ENCODE measurements around the gene CELSR1.
"Not testable (repeated sequence)": the region's sequence is repeated elsewhere in the genome, so short reads cannot be mapped to it uniquely, and the experiment has no call there.

CELSR1 gene

DNA sequence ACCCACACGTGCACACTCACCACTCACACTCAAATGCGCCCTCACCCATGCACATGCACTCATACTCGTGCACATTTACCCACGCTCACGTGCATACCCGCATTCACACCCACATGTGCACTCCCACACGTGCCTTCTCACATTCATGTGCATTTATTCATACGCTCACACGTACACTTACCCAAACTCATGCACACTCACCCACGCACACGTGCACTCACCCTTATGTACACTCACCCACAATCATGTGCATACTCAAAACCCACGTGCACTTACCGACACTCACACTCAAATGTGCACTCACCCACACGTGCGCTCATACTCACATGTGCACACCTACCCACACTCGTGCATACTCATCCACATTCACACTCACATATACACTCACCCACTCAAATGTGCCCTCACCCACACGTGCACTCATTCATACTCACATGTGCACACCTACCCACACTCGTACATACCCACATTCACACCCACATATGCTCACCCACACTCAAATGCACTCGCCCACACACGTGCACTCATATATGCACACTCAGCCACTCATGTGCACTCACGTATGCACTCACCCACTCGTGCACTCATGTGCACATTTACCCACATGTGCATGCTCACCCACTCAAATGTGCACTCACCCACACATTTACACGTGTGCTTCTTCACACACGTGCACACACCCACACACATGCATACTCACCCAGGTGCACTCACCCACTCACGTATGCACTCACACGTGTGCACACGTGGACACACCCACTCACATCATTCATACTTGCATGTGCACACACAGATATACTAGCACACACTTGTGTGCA lies 117.5 kb downstream of the CELSR1 start:
- DNase-seq = no peak

DNA sequence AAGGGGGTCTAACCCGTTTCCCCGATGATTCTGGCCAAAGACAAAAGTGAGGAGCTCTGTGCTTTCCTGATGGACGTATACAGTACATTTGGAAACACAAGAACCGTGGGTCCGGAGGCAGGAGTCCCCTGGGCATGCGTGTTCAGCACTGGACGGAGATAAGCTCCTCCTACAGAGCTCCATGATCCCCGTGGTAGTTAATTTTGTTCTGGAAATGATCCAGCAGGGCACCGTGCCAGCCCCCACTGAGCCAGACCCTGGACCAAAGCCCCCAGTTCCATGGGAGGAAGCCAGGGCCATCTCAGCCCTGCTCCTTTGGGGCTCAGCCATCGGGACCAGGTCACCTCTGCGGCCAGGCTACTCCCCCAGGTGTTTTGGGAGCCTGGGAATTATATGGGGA lies 118.6 kb downstream of the CELSR1 start:
- DNase-seq = no peak

DNA sequence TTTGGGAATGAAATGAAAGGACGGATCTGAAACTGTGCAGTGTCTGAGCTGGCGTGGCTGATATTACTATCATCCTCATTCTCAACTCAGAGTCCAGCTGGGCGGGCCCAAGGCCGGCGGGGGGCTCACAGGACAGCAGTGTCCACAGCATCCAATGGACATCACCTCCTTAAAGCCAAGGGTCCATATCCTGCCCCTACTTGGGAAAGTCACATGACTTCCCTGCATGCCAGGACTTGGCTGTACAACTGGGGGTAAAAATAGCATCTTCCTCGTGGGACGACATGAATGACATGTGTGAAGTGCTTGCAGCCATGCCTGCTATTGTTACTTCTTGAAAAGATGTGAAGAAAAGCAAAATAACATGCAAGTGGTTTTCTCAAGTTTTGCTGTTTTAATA lies 119.7 kb downstream of the CELSR1 start:
- no peak for DNase-seq

DNA sequence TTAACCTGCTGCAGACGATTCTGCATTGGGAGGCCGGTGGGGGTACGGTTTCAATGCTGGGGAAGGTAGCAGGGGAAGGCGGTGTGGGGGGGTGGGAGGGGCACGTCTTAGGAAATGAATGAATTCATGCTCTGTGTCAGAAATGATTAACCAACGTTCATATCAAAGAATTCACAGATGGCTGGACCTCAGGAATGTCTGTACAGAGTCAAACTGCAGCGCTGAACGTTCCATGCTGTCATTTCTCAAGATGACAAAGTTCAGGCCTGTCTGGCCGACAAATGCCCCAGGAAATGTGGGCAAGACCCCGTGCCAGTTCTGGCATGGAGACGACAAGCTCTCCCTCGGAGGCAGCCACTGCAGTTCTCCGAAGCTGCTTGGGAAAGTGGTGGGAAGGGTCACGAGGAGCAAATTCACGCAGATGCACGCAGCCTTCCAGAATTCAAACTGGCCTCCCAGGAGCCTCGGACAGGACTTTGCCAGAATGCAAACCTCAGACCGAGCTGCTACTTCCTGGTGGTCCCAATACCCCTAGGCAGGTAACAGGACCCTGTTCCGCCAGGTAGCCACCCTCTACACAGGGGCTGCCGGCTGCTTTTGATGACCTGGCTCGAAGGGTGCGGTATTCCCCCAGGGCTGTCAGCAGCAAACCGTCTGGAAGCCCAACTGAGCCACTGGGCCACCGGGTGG lies 120.4 kb downstream of the CELSR1 start:
- DNase-seq = peak; percentile 52

DNA sequence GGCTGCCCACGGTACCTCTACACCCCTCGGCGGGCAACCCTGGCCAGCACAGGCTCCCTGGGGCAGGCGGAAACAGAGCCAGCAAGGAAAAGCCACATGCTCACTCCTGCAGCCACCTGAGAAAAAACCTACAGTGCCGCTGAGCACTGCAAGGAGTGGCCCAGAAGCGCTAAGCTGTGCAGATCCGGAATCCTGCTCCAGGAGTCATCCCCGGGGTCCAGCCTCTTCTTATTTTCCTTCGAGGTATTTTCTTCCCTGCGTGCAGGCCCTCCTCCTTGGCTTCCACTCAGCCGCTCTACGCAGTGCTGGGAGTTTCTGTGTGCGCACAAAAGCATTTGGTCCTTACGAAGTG lies 120.9 kb downstream of the CELSR1 start:
- DNase-seq = peak; percentile 61

DNA sequence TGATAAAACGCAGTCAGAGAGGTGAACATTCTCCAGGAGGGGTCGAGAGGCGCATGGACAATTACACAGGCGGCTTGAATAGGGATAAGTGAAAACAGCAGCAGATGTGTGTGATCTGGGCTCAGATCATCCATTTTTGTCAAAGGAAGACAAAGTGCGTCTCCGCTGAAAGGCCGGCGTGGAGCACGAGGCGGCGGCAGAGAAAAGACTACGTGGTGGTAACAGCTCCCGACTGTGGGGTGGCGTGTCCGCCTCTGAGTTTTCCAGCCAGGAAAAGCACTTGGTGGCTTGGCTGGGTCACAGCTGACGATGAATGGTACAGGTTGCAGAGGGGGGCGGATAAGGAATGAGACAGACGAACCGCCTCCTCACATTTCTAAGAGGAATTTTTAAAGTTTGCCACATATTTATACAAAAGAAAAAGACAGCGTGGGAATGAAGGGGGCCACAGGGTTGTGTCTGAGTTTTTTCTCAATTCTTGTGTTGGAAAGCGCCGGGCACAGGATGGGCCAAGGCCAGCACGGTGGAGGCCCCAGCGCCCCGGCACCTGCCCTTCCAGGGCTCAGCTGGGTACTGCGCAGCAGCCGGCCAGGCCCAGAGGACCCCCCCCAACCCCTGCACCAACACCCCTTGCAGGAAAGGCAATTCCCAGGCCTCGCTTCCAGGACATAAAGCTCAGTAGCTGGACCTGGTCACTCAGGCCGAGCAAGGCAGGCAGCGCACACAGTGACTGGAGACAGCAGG lies 121.5 kb downstream of the CELSR1 start:
- DNase-seq = no peak

DNA sequence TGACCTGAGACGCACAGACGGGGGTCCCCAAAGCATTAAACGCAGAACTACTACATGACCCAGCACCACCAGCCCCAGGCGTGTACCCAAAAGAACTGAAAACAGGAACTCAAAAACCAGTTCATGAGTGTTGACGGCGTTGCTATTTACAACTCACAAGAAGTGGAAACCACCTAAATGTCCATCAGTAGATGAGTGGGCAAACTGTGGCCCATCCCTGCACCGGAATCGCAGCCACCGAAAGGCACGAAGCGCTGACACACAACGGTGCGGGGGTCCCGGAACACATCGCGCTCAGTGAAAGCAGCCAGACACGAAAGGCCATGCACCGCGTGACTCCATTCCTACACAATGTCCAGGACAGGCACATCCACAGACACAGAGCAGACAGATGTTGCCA lies 122.7 kb downstream of the CELSR1 start:
- DNase-seq = no peak

DNA sequence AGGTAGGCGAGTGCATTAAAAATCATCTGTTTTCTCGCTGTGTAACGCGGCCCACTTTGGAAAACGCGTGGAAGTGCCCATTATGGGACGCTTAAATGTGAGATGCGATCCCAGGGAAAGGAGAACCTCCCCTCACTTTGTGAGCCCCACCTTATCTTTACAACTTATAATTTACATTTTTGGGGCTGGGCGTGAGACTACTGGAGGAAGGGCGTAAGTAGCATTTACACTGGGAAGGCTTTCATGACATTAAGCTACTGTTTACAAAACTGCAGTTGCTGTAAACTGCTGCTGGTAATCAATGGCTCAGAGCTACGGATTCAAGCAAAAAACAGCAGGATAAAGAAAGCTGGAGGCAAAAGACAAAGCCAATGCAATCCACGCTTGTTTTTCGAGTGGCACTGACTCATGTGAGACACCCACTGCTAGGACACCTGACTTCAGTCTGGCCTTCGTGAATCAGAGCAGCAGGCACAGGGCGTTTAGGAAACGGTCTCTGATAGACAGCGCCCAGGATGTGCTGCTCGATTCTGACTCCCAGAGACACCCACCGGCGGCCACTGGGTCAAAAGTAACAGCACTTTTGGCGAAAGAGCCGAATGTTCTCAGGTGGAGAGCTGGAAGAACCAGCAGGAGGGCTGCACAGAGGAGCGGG lies 123.6 kb downstream of the CELSR1 start:
- DNase-seq = no peak

DNA sequence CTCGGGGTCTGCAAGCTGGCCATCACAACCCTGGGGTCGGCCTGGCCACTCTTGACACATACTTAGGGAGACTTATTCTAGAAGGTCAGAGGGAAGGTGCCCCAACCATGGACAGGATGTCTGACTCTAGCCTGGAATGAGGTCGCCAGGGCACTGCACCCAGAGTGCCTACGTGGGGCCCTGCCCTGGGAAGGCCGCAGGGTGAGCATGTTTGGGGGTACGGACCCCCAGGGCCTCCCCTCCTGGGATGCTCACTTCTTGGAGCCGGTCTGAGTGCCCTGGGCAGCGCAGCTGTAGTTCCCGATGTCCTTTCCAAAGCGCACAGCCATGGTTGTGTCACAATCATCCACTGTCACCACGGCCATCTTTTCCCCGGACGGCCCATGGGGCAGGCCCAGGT lies 126.1 kb downstream of the CELSR1 start:
- DNase-seq = no peak

DNA sequence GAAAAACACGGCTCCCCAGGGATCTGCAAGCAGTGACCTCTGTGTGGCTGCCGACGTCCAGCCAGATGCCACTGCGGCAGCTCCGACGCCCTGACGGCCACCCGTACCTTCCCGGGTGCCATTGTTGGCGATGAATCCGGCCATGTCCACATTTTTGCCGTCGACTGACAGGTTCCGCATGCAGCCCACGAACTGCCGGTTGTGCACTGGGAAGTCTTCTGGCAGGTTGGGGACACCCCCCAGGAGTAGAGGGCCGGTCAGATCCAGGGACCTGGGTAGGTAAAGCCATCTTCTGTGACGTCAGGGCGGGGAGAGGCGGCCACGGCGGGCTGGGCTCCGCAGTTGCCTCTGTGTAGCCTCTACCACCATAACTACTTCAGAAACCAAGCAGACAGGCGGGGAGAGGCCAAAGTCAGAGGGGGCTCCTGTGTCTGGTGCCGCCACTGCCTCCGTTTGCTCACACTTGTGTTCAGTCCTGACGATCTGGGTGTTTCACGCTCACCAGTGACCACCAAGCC lies 127.1 kb downstream of the CELSR1 start:
- no peak for DNase-seq

DNA sequence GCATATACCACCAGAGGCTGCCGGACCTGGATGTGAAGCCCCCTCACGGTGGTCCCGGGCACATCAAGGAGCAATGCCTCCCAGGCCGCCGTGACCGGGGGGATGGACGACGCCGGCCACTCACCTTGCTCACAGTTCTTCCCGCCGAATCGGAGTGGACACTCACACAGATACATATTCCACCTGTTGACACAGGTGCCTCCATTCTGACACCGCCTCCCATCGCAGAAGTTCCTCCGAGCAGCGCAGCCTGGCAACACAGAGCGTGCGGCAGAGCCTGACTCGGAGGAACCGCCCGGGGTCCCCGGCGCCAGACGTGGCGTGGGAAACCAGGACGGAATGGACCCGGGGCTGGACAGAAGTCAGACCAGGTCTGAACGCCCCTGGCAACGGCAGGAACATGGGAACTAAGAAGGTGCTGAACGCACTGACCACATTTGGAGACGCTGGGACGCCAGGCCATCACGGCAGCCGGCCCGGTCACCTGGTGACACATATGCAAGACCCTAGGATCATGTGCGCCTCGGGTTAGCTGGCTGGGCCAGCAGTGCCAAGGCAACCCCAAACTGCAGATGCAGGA lies 127.7 kb downstream of the CELSR1 start:
- DNase-seq = no peak

DNA sequence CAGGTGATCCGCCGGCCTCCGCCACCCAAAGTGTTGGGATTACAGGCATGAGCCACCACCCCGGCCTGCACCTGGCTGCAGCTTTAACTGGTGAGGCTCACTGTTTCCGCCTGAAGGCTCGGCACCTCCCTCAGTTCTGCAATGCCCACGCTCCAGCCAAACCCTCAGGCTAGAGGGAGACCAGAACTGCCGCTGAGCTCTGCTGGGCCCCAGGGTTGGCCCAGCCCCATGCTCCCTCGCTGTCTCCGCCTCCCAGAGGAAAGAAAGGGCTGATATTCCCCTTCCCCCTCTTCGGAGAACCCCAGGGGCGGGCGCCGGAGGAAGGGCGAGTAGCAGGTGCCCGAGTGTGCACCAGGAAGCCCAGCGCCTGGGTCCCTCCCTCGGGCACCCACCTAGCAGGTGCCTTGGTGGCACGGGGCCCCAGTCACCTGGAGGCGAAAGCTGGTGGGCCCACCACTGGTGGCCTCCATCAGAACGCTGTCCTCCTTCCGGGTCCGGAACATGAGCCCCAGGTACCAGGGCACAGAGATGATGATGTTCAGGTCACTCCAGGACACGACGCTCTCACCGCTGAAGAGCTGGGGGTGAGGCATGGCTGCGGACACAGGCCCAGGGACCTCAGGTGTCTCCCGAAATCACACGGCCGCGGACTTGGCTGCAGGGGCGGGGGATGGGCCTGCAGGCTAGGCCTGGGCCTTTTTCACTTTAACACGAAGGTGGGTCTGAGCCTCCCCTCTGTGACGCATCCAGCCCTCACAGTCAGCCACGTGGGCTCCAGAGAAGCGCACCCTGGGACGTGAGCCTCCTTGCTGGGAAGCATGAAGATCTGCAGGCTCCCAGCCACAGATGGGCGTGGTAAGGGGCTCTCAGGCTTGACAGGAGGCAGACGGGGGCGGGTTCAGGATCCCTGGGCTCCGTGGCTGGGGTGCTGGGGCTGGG lies 128.6 kb downstream of the CELSR1 start:
- DNase-seq = peak; percentile 32

DNA sequence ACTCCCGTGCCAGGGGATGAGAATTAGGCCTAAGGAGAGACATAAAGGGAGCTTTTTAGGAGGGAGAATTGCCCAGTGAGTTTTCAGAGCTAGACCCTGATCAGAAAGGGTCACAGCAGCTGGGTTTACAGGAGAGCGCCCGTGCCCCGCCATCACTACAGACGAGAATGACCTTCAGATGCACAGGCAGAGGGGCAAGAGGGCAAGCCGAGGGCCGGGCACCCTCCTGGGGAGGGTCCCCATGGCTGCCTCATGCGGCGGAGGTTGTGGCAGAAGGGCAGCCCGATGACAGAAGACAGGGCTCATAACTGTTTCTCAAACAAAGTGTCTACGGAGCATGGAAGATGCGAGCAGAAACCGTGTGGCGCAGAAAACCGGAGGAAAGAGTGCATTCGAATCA lies 129.7 kb downstream of the CELSR1 start:
- no peak for DNase-seq

DNA sequence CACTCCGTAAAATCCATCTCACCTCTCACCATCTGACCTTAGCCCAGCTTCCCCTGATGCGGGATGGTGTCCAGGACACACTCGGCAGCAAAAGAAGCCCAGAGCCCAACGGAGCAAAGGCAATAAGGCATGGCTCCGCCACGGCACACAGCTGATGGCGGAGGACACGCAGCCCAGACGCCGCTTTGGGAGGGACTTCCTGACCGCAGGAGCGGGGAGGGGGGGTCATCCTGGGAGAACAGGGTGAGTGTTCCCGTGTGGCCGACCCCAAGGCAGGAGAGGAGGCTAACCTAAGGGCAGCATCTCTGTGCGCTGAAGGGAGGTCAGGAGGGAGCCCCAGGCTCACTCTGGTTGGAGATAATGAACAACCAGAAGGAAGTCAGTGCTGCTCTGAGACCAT lies 130.6 kb downstream of the CELSR1 start:
- no peak for DNase-seq

DNA sequence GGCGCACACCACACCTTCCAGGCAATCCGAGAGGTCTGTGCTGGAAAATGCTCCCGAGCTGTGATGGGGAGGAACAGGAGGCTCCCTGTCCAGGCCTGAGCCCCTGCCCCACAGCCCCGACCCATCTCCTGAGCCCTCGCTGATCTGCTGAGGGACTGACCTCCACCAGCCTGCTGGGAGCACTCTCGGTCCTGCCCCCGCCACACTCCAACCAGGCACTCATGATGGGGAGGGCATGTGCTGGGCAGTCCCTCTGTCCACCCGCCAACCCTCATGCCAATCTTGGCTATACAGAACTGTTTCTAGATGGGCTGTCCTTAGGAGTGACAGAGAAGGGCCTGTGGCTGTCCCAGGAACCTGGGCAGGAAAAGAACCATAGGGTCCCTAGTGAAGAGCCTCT lies 131.1 kb downstream of the CELSR1 start:
- no peak for DNase-seq

DNA sequence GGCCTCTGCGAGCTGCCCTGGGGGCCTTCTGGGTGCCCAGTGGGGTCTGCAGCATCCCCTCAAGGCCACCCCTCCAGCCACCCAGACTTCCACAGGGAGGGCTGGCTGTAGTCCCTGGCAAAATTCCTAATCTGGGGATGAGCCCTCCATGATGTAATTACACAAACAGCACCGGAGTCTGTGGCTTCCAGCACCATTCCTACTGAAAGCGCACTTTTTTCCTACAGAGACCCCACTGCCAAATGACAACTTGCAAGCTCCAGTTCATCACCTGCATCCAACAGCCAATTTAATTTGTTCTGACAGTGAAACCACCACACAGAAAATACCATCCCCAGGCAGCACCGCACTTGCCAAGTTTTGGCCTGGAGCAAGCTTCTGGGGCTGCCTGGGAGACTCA lies 131.5 kb downstream of the CELSR1 start:
- DNase-seq = no peak

DNA sequence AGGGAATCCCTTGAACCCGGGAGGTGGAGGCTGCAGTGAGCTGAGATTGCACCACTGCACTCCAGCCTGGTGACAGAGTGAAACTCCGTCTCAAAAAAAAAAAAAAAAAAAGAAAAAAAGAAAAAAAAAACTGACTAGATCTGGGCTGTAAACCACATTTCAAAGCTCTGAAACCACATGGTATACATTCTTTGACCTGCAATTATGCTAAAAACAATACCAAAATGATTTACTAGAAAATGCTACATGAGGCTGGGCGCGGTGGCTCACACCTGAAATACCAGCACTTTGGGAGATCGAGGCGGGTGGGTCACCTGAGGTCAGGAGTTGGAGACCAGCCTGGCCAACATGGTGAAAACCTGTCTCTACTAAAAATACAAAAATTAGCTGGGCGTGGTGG lies 133.5 kb downstream of the CELSR1 start:
- DNase-seq = not testable (repeated sequence)

DNA sequence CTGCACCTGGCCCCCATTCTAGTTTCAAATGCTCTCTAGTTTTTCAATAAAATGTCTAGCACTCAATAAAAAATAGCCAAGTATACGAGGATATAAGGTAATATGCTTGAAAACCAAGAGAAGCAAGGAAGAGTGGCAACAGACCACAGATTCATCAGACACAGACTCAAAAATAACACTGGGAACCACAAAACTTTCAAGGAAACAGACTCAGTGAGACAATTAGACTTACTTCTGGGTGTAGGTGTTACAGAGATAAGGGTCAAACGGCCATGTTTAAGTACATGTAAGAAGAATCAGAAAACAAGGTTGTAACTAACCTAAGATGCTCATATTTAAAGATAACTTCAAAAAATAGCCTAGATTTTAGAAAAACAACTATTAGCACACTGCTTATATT lies 134.9 kb downstream of the CELSR1 start:
- DNase-seq = no peak

DNA sequence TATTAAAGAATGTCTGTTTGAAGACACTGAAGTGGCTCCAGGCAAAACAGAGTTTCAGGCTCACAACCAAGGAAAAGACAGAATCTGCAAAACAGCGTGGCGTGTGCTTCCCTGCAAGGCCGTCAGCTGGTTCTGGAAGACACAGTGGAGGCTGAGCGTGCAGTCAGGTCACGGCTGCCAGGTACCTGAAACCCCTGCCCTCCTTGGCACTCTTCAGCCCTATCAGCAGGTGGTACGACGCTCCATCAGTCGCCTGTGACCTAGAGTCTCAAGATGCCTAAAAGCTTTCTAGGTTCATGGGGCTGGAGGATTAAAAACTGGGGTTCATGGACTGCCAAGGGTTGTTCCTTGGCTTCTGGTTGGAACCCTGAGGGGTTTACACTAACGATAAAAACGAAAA lies 136.1 kb downstream of the CELSR1 start:
- DNase-seq = no peak

DNA sequence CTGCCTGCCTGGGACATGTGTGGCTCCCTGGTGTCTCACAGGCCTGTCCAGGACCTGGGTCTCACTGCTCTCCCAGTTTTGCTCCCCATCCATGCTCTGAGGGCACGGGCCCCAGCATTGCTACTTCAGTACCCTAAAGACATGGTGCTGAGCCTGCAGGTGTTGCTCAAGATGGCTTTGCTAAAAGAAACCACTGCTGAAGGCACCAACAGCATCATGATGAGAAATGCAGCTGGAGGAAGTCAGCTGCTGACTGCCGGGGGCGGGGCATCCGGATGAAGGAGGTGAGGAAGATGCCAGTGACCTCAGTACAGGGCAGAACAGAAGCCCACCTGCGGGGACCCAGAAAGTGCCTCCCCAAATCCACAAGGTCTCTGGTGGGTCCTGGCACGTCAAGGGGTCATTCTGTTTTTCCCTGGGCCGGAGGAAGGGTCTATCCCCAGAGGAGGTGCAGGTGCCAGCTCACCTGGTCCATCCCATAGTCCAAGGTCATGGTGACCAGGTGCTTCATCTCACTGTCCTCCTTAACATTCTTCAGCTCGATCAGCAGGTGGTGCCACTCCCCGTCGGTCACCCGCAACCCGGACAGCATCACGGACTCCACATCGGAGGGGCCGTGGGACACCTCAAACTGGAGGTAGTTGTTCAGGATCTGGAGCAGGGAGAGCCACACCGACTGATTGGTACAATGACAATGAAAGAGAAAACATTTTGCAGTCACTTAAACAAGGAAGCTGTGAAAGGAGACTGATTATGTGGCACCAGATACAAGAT lies 138.0 kb downstream of the CELSR1 start:
- DNase-seq = no peak

Measured in right kidney (tissue), 1 donor.